ENCODE measurements around the gene SOX18. TPM values are rescaled to one million over a fixed set of nuclear protein-coding genes. Genes with fewer than 3 reads are reported as not detected.

Gene SOX18
- total RNA-seq, 1 donor from 2014 or later: 8.1 TPM

Other genes starting within 250 kb of the SOX18 start
- gene ZBTB46, start 218.4 kb downstream of the SOX18 start, total RNA-seq: 4.7 TPM
- gene ABHD16B, start 188.1 kb downstream of the SOX18 start, total RNA-seq: not detected
- 17.3 TPM for gene TPD52L2, start 184.4 kb downstream of the SOX18 start, total RNA-seq
- 17.8 TPM for gene DNAJC5, start 154.5 kb downstream of the SOX18 start, total RNA-seq
- gene UCKL1, start 93.2 kb downstream of the SOX18 start, total RNA-seq: 20.2 TPM
- gene ZNF512B, start 79.7 kb downstream of the SOX18 start, total RNA-seq: 21.4 TPM
- gene SAMD10, start 70.0 kb downstream of the SOX18 start, total RNA-seq: 3.5 TPM
- gene PRPF6, start 68.5 kb downstream of the SOX18 start, total RNA-seq: 24.2 TPM
- 0.68 TPM for gene C20orf204, start 13.5 kb downstream of the SOX18 start, total RNA-seq
- gene TCEA2, start 13.6 kb upstream of the SOX18 start, total RNA-seq: 49.2 TPM
- gene RGS19, start 29.9 kb upstream of the SOX18 start, total RNA-seq: 4.6 TPM
- 0.15 TPM for gene OPRL1, start 30.4 kb upstream of the SOX18 start, total RNA-seq
- not detected for gene LKAAEAR1, start 34.8 kb upstream of the SOX18 start, total RNA-seq
- not detected for gene NPBWR2, start 57.9 kb upstream of the SOX18 start, total RNA-seq
- not detected for gene MYT1, start 114.8 kb upstream of the SOX18 start, total RNA-seq
- gene PCMTD2, start 206.1 kb upstream of the SOX18 start, total RNA-seq: 29.3 TPM